HCT116 (cell line): ENCODE measurements around the gene ARL6IP4. TPM values are rescaled to one million over a fixed set of nuclear protein-coding genes. Genes with fewer than 3 reads are reported as not detected.

ENCODE experiments used
- ATAC-seq: fragments of 200-7000 bp; cut with Tn5 transposase; 2 replicates; pipeline ENCODE4 v1.9.1; 2020; ENCODE audit warnings: mild to moderate bottlenecking, moderate library complexity
- BruUV-seq: library from RNA; stranded (reverse); fragments of 400-500 nt; replicated peaks from 2 replicates; lab custom pipeline; 2021; lab: Mats Ljungman, UMichigan
- CTCF ChIA-PET: fragments of 300-600 bp; sonication (Branson Sonifier 250); formaldehyde crosslinking; loops from one replicate; lab custom pipeline; 2021; ENCODE audit warnings: antibody characterized with exemption; lab: Charles Lee
- POLR2A ChIA-PET: fragments of 300-600, 350-600 bp; sonication (Branson Sonifier 250); formaldehyde crosslinking; loops from one replicate; lab custom pipeline; 2021; ENCODE audit warnings: antibody characterized with exemption; lab: Charles Lee
- RAD21 ChIA-PET, 2 experiments: fragments of 300-600 bp; sonication (Branson Sonifier 250); formaldehyde crosslinking; loops; one replicate each; lab custom pipeline; 2023; ENCODE audit warnings: low total read pairs in 2 of 2; ENCODE audit not compliant: uncharacterized antibody in 2 of 2, unreplicated experiment in 2 of 2, low non-redundant PET in 1 of 2; lab: Charles Lee
- DNase-seq: peaks from one replicate; pipeline ENCODE4 v3.0.0-alpha.2; 2010; ENCODE audit warnings: low read depth, low spot score
- H2AFZ ChIP-seq: fragments of 200-600 bp; shearing (Covaris generic), sonication (generic); 2 replicates; pipeline ENCODE4 v1.6.1; 2017; ENCODE audit warnings: low read depth, mixed run types, mixed read lengths, antibody characterized with exemption, low read length; ENCODE audit not compliant: poor library complexity, severe bottlenecking
- H3K27ac ChIP-seq: 2 replicates; pipeline ENCODE4 v1.5.1; 2012; ENCODE audit warnings: low read depth, low read length
- H3K27me3 ChIP-seq: fragments of 200-600 bp; sonication (generic); 2 replicates; pipeline ENCODE4 v1.6.1; 2016; ENCODE audit warnings: mixed run types, low read length, mixed read lengths; ENCODE audit not compliant: insufficient read depth
- H3K36me3 ChIP-seq, 2 experiments: fragments of 200-500 bp in 1 of 2; fragments of 200-600 bp in 1 of 2; sonication (Bioruptor generic) in 1 of 2; sonication (generic) in 1 of 2; 2 replicates each; pipeline versions ENCODE4 v1.5.1 to v1.6.1; 2014 to 2016; ENCODE audit warnings: low read length in 2 of 2, inconsistent platforms in 1 of 2, mixed read lengths in 1 of 2, mixed run types in 1 of 2; ENCODE audit not compliant: insufficient read depth in 2 of 2, control insufficient read depth in 1 of 2
- H3K4me1 ChIP-seq, 2 experiments: fragments of 200-600 bp in 1 of 2; sonication (generic) in 1 of 2; 2 replicates each; pipeline versions ENCODE4 v1.5.1 to v1.6.1; 2012 to 2017; ENCODE audit warnings: low read length in 2 of 2, inconsistent platforms in 1 of 2, mild to moderate bottlenecking in 1 of 2, mixed read lengths in 1 of 2, mixed run types in 1 of 2, moderate library complexity in 1 of 2; ENCODE audit not compliant: insufficient read depth in 2 of 2, control insufficient read depth in 1 of 2
- H3K4me2 ChIP-seq: fragments of 200-600 bp; sonication (generic); 2 replicates; pipeline ENCODE4 v1.6.1; 2017; ENCODE audit warnings: mixed run types, low read length, mixed read lengths
- H3K4me3 ChIP-seq, 2 experiments: fragments of 200-600 bp in 1 of 2; sonication (generic) in 1 of 2; replicated peaks in 1 of 2; 2 replicates each; pipeline ENCODE4 v1.5.1; 2011 to 2016; ENCODE audit warnings: low read length in 2 of 2, control low read depth in 1 of 2, low read depth in 1 of 2, mild to moderate bottlenecking in 1 of 2, mixed read lengths in 1 of 2, mixed run types in 1 of 2
- H3K79me2 ChIP-seq: fragments of 200-600 bp; sonication (generic); 2 replicates; pipeline ENCODE4 v1.6.1; 2017; ENCODE audit warnings: mild to moderate bottlenecking, mixed run types, low read length, moderate library complexity, mixed read lengths; ENCODE audit not compliant: insufficient read depth
- H3K9ac ChIP-seq: fragments of 200-600 bp; sonication (generic); 2 replicates; pipeline ENCODE4 v1.6.1; 2016; ENCODE audit warnings: low read length, mixed read lengths
- H3K9me2 ChIP-seq: fragments of 200-600 bp; sonication (generic), shearing (Covaris generic); 2 replicates; pipeline ENCODE4 v1.6.1; 2017; ENCODE audit warnings: mixed run types, mild to moderate bottlenecking, moderate library complexity; ENCODE audit not compliant: insufficient read depth
- H3K9me3 ChIP-seq, 2 experiments: fragments of 200-500 bp in 1 of 2; fragments of 200-600 bp in 1 of 2; sonication (Bioruptor generic) in 1 of 2; sonication (generic) in 1 of 2; 2 replicates each; pipeline ENCODE4 v1.6.1; 2014 to 2017; ENCODE audit warnings: low read length in 2 of 2, mixed read lengths in 2 of 2, inconsistent platforms in 1 of 2, low read depth in 1 of 2, mild to moderate bottlenecking in 1 of 2, mixed run types in 1 of 2, moderate library complexity in 1 of 2; ENCODE audit not compliant: control insufficient read depth in 1 of 2, insufficient read depth in 1 of 2
- H4K20me1 ChIP-seq: fragments of 200-600 bp; sonication (generic), shearing (Covaris generic); 2 replicates; pipeline ENCODE4 v1.6.1; 2017; ENCODE audit warnings: mixed run types, mild to moderate bottlenecking, moderate library complexity; ENCODE audit not compliant: insufficient read depth
- CBX3 ChIP-seq: IDR thresholded peaks from 2 replicates; pipeline ENCODE4 v1.6.1; 2012; ENCODE audit warnings: low read depth
- ELF1 ChIP-seq: IDR thresholded peaks from 2 replicates; pipeline ENCODE4 v1.6.1; 2012; ENCODE audit warnings: low read depth, borderline replicate concordance
- EZH2 ChIP-seq: fragments of 200-600 bp; sonication (generic); IDR thresholded peaks from 2 replicates; pipeline ENCODE4 v1.6.1; 2017; ENCODE audit warnings: antibody characterized with exemption, mixed run types
- JUND ChIP-seq: IDR thresholded peaks from 2 replicates; pipeline ENCODE4 v1.6.1; 2012
- POLR2AphosphoS5 ChIP-seq: IDR thresholded peaks from 2 replicates; pipeline ENCODE4 v1.6.1; 2011; ENCODE audit warnings: mild to moderate bottlenecking, low read depth, low read length, moderate library complexity
- REST ChIP-seq: IDR thresholded peaks from 2 replicates; pipeline ENCODE4 v1.6.1; 2012; ENCODE audit warnings: low read depth
- YY1 ChIP-seq: IDR thresholded peaks from 2 replicates; pipeline ENCODE4 v1.6.1; 2011; ENCODE audit warnings: low read length, low read depth, moderate library complexity, mild to moderate bottlenecking; ENCODE audit not compliant: insufficient replicate concordance; ENCODE audit errors: extremely low read depth
- ZNF274 ChIP-seq: fragments of 200-500 bp; sonication (Bioruptor generic); IDR thresholded peaks from 2 replicates; pipeline ENCODE4 v1.6.1; 2014; ENCODE audit warnings: mild to moderate bottlenecking, low read depth, low read length, inconsistent platforms
- intact Hi-C: fragments of 100-400 bp; cut with micrococcal nuclease; formaldehyde crosslinking; loops from 2 replicates; pipeline ENCODE4 v1.10.0; 2022
- total RNA-seq: library from RNA; stranded (reverse); gene quantifications from one replicate; pipeline ENCODE4 v1.2.1, GENCODE V29; 2021; ENCODE audit not compliant: unreplicated experiment

Gene ARL6IP4
- total RNA-seq, 1 experiment from 2014 or later, result 128 TPM

GRCh38 chr12:122951406-122951805, 29.1 kb upstream of the ARL6IP4 start:
- no peak for ATAC-seq
- peaks cover 19 to 40% of the 10 kb centered on the region in 2 experiments for H3K4me1 ChIP-seq
- TF ChIP-seq YY1 (no peak), REST (no peak), CBX3 (no peak), EZH2 (no peak), ZNF274 (no peak), JUND (no peak), POLR2AphosphoS5 (no peak), ELF1 (no peak)
- TF ChIP-seq, all 23 proteins: peak for 0
- BruUV-seq, result no TSS peak
- Histone ChIP-seq H3K9me3 (no peaks in the 10 kb centered on the region), H2AFZ (no peak overlapping the region), H3K79me2 (no peaks in the 10 kb centered on the region), H3K36me3 (no peaks in the 10 kb centered on the region), H3K27me3 (no peaks in the 10 kb centered on the region), H3K9me2 (no peaks in the 10 kb centered on the region), H3K9ac (peak overlapping the region; percentile 32), H4K20me1 (no peaks in the 10 kb centered on the region), H3K4me3 (no peak overlapping the region), H3K4me2 (peak overlapping the region; percentile 50), H3K27ac (0 out of 2 replicates have a peak overlapping the region, but pooled peaks have one; percentile 4)
- ChIA-PET CTCF (interaction anchor here (1.1 to 3.0 kb wide), 4 partner anchors 14 to 287 kb away, joined by 3 to 17 read pairs (median 4); no protein-coding TSS in a partner anchor), POLR2A (interaction anchor here (0.7 kb wide), 1 partner anchor 172 kb away, joined by 3 read pairs; no protein-coding TSS in a partner anchor), RAD21 (interaction anchor here (1.0 kb wide), 2 partner anchors 53 to 87 kb away, joined by 3 to 4 read pairs; no protein-coding TSS in a partner anchor)
- intact Hi-C loops, result loop anchor here (5.0 kb wide), 1 partner anchor 314 kb away; no protein-coding TSS in a partner anchor
- DNase-seq, result peak; percentile 37
